ENCODE data around the gene PTX4.
"Not testable (repeated sequence)": the region's sequence is repeated elsewhere in the genome, so short reads cannot be mapped to it uniquely, and the experiment has no call there.

Gene PTX4

GRCh38 chr16:1443980-1444729 lies 44.6 kb downstream of the PTX4 start, which contains the start of gene CCDC154:
Gene CCDC154, minus strand, starts transcription at chr16:1444556. Its CDS starts 234 bp downstream, at chr16:1444322.
- DNase-seq (ENCODE audit: low read depth in 2 of 2) = no peak

GRCh38 chr16:1443403-1443973 lies 45.3 kb downstream of the PTX4 start:
- DNase-seq (ENCODE audit: low read depth in 2 of 2) = no peak

- DNase-seq (ENCODE audit: low read depth in 2 of 2) = no peak
Observed at GRCh38 chr16:1442697-1443096, 46.0 kb downstream of the PTX4 start.

GRCh38 chr16:1441391-1441829 lies 47.3 kb downstream of the PTX4 start:
- DNase-seq (ENCODE audit: low read depth in 2 of 2) = no peak

DNA sequence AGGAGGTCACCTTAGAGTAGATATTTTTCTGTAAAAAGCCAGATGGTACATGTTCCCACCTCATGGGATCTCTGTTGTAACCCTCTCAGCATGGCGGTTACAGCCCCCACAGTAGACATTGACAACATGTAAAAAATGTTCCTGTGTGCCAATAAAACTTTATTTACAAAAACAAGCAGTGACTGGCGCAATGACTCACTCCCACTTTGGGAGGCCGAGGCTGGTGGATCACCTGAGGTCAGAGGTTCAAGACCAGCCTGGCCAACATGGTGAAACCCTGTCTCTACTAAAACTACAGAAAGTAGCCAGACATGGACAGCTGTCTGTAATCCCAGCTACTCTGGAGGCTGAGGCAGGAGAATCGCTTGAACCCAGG lies 49.1 kb downstream of the PTX4 start:
- DNase-seq (ENCODE audit: low read depth in 2 of 2) = not testable (repeated sequence)

DNA sequence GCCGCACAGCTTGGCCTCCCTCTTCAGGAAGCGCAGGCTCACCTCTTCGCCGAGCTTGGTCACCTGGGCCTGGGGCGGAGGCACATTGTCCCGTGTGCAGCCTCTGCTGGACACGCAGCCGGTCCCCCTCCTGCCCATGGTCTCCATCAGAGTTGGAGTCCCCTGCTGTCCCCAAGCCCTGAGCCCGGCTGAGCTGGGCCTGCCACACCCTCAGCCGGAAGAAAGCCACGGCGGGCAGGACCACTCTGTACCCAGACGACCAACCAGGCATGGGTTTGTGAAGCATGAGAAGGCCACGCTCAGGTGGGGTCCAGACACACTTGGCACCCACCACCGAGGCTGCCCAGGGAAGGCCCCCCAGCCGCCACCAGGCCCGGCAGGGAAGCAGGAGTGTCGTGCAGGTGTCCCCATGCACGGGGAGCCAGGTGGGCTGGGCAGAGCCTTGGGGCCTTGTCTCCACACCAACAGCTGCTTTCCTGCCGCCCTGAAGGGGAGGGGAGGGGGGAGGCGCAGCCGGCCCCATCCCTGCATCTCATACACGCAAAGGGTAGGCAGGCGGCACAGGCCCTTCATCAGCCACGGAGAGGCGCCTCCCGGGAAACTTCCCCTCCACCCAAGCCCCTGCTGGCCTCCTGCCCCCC lies 49.6 kb downstream of the PTX4 start:
- no peak for DNase-seq (ENCODE audit: low read depth in 2 of 2)

- DNase-seq (ENCODE audit: low read depth in 2 of 2) = no peak
Observed at GRCh38 chr16:1438229-1439057, 50.3 kb downstream of the PTX4 start.

- no peak for DNase-seq (ENCODE audit: low read depth in 2 of 2)
Observed at GRCh38 chr16:1437606-1438005, 51.1 kb downstream of the PTX4 start.

DNA sequence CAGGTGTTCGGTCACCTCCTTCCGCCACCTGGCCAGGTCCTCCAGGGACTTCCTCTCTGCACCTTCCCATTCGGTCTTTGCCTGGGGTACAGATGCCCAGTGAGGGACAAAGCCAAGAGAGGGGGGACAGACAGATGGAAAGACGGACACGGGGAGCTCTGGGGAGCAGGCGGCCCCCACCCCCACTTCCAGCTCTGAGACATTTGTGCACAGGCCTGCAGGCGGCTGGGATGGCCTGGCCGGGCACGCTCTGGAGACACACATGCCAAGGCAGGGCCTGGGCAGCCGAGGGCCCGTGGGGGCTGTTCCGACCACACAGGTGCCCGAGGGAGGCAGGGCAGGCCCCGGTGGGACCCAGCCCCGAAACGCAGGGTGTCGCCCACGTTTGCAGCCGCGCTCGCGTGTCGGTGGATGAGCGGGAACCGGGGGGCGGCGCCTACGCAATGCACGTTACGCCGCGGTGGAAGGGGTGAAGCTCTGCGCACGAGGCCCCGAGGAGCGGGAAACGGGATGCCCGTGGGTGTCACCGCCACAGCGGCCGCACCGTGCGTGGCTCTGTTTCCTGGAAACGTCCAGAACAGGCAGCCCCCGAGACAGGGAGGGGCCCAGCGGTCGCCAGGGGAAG lies 51.9 kb downstream of the PTX4 start:
- no peak for DNase-seq (ENCODE audit: low read depth in 2 of 2)

GRCh38 chr16:1435921-1436697 lies 52.6 kb downstream of the PTX4 start:
- no peak for DNase-seq (ENCODE audit: low read depth in 2 of 2)

All from stimulated activated CD8-positive, alpha-beta memory T cell treated with anti-CD3 and anti-CD28 coated beads, Interleukin-15, amount 100 ng/mL, for 4 hours (primary cell).